Suprapubic skin (tissue), 4 donors: Measurements from ENCODE around the gene DRD4. TPM values are rescaled to one million over a fixed set of nuclear protein-coding genes. Genes with fewer than 3 reads are reported as not detected.

Source experiments
- DNase-seq, 2 donors: peaks; one replicate each; pipeline ENCODE4 v3.0.0-alpha.2; 2019; ENCODE audit warnings: low spot score in 2 of 2
- H3K27ac ChIP-seq: fragments of 200-600 bp; sonication (generic); one replicate; pipeline ENCODE4 v1.5.1; 2019
- H3K27me3 ChIP-seq: fragments of 200-600 bp; sonication (generic); one replicate; pipeline ENCODE4 v1.5.1; 2019
- H3K36me3 ChIP-seq: fragments of 200-600 bp; sonication (generic); one replicate; pipeline ENCODE4 v1.5.1; 2019
- H3K4me1 ChIP-seq: fragments of 200-600 bp; sonication (generic); one replicate; pipeline ENCODE4 v1.5.1; 2019
- H3K4me3 ChIP-seq: fragments of 200-600 bp; sonication (generic); one replicate; pipeline ENCODE4 v1.5.1; 2019; ENCODE audit warnings: mild to moderate bottlenecking
- H3K9me3 ChIP-seq: fragments of 200-600 bp; sonication (generic); one replicate; pipeline ENCODE4 v1.5.1; 2019
- CTCF ChIP-seq, 2 donors: fragments of 200-600 bp in 1 of 2; fragments of 450-650 bp in 1 of 2; sonication (generic) in 1 of 2; IDR thresholded peaks; one replicate each; pipeline ENCODE4 v1.5.1; 2016 to 2019; ENCODE audit warnings: antibody characterized with exemption in 2 of 2, mild to moderate bottlenecking in 1 of 2, moderate library complexity in 1 of 2
- EP300 ChIP-seq: sonication (generic); formaldehyde crosslinking; IDR thresholded peaks from one replicate; pipeline ENCODE4 v1.6.1; 2017; ENCODE audit warnings: antibody characterized with exemption
- POLR2A ChIP-seq, 2 donors: fragments of 450-650 bp; IDR thresholded peaks; one replicate each; pipeline ENCODE4 v1.6.1; 2017; ENCODE audit warnings: antibody characterized with exemption in 2 of 2, mild to moderate bottlenecking in 2 of 2, moderate library complexity in 2 of 2
- POLR2AphosphoS5 ChIP-seq, 3 donors: sonication (generic); formaldehyde crosslinking; IDR thresholded peaks; one replicate each; pipeline ENCODE4 v1.6.1; 2017; ENCODE audit warnings: antibody characterized with exemption in 3 of 3
- WGBS: methylation state at CpG from one replicate; pipeline ENCODE4 v1.1.5; 2018; 5-methylcytosine and 5-hydroxymethylcytosine counted together
- total RNA-seq, 4 donors: library from RNA; depleted of rRNA; stranded (reverse); fragments of >200 nt; gene quantifications; one replicate each; pipeline ENCODE4 v1.1.0, GENCODE V29; 2016

The DRD4 gene
- total RNA-seq, 4 donors from 2014 or later = 0.97 to 1.2 TPM; not detected in 2

GRCh38 chr11:592501-592900 lies 44.6 kb upstream of the DRD4 start:
- Histone ChIP-seq H3K4me1 (no peaks in the 10 kb centered on the region), H3K9me3 (no peaks in the 10 kb centered on the region), H3K27ac (no peak overlapping the region), H3K36me3 (peaks cover 98% of the 10 kb centered on the region), H3K4me3 (no peak overlapping the region), H3K27me3 (no peaks in the 10 kb centered on the region)
- no peak for DNase-seq
- 97% methylated on average over 22 of the region's 22 CpGs for WGBS
- TF ChIP-seq POLR2AphosphoS5 (IDR thresholded peaks at IDR 0.05) (no peak), EP300 (no peak), CTCF (IDR thresholded peaks at IDR 0.05) (no peak), POLR2A (IDR thresholded peaks at IDR 0.05) (no peak)

- H3K9me3 ChIP-seq = no peaks in the 10 kb centered on the region
- no peaks in the 10 kb centered on the region for H3K4me1 ChIP-seq
- no peak for TF ChIP-seq POLR2AphosphoS5 (IDR thresholded peaks at IDR 0.05)
- no peak for TF ChIP-seq CTCF (IDR thresholded peaks at IDR 0.05)
- TF ChIP-seq POLR2A (IDR thresholded peaks at IDR 0.05) = no peak
- no peak for TF ChIP-seq EP300
- H3K27me3 ChIP-seq = no peaks in the 10 kb centered on the region
- no peak for DNase-seq
- H3K27ac ChIP-seq = no peak overlapping the region
- no peak overlapping the region for H3K4me3 ChIP-seq
- H3K36me3 ChIP-seq = peaks cover 98% of the 10 kb centered on the region
- 88% methylated on average over 10 of the region's 10 CpGs for WGBS
Measured at GRCh38 chr11:592918-593317, 44.2 kb upstream of the DRD4 start.

- TF ChIP-seq CTCF (IDR thresholded peaks at IDR 0.05) = no peak
- no peak for TF ChIP-seq POLR2AphosphoS5 (IDR thresholded peaks at IDR 0.05)
Measured at GRCh38 chr11:593347-593746, 43.7 kb upstream of the DRD4 start.

GRCh38 chr11:595400-595799 lies 41.7 kb upstream of the DRD4 start:
- Histone ChIP-seq H3K9me3 (no peaks in the 10 kb centered on the region), H3K27me3 (no peaks in the 10 kb centered on the region), H3K36me3 (peaks cover 97% of the 10 kb centered on the region), H3K27ac (no peak overlapping the region), H3K4me1 (no peaks in the 10 kb centered on the region), H3K4me3 (no peak overlapping the region)
- WGBS = 83% methylated on average over 1 of the region's 10 CpGs
- TF ChIP-seq CTCF (IDR thresholded peaks at IDR 0.05) = no peak
- no peak for TF ChIP-seq POLR2AphosphoS5 (IDR thresholded peaks at IDR 0.05)
- no peak for DNase-seq

More at GRCh38 chr11:593347-593746, 43.7 kb upstream of the DRD4 start:
- Histone ChIP-seq H3K9me3 (no peaks in the 10 kb centered on the region), H3K4me1 (no peaks in the 10 kb centered on the region), H3K36me3 (peaks cover 98% of the 10 kb centered on the region), H3K27ac (no peak overlapping the region), H3K4me3 (no peak overlapping the region), H3K27me3 (no peaks in the 10 kb centered on the region)
- 96% methylated on average over 21 of the region's 21 CpGs for WGBS
- DNase-seq = no peak

- Histone ChIP-seq H3K27me3 (no peaks in the 10 kb centered on the region), H3K27ac (no peak overlapping the region), H3K9me3 (no peaks in the 10 kb centered on the region), H3K36me3 (peaks cover 96% of the 10 kb centered on the region), H3K4me1 (no peaks in the 10 kb centered on the region), H3K4me3 (no peak overlapping the region)
- 92% methylated on average over 10 of the region's 10 CpGs for WGBS
- TF ChIP-seq POLR2AphosphoS5 (IDR thresholded peaks at IDR 0.05) (no peak), CTCF (IDR thresholded peaks at IDR 0.05) (no peak), POLR2A (IDR thresholded peaks at IDR 0.05) (no peak), EP300 (no peak)
- no peak for DNase-seq
Measured at GRCh38 chr11:596374-596773, 40.7 kb upstream of the DRD4 start.
